Measurements from ENCODE around the gene RAB24.
"Not testable (repeated sequence)": the region's sequence is repeated elsewhere in the genome, so short reads cannot be mapped to it uniquely, and the experiment has no call there.

Gene RAB24

GRCh38 chr5:177343777-177344176 lies 40.3 kb upstream of the RAB24 start:
- no peaks in the 10 kb centered on the region for H3K9me3 ChIP-seq (ENCODE audit: control insufficient read depth in 5 of 5, low read length in 5 of 5)
- peaks cover 0 to 3% (median under 1%) of the 10 kb centered on the region in 5 donors for H3K4me1 ChIP-seq (ENCODE audit: control insufficient read depth in 5 of 5, insufficient read depth in 5 of 5, low read length in 5 of 5)
- no peak overlapping the region for H3K4me3 ChIP-seq (ENCODE audit: low read depth in 1 of 5, low read length in 5 of 5)
- H3K27ac ChIP-seq (ENCODE audit: low read depth, low read length): no peak overlapping the region
- no peaks in the 10 kb centered on the region for H3K27me3 ChIP-seq (ENCODE audit: control insufficient read depth in 5 of 5, insufficient read depth in 4 of 5, low read length in 5 of 5)
- H3K36me3 ChIP-seq (ENCODE audit: control insufficient read depth in 5 of 5, insufficient read depth in 5 of 5, low read length in 5 of 5): peaks cover 10 to 39% (median 20%) of the 10 kb centered on the region in 5 donors
- H3K9ac ChIP-seq (ENCODE audit: low read length in 5 of 5): no peak overlapping the region

GRCh38 chr5:177343000-177343399 lies 39.5 kb upstream of the RAB24 start:
- H3K36me3 ChIP-seq (ENCODE audit: control insufficient read depth in 5 of 5, insufficient read depth in 5 of 5, low read length in 5 of 5): peaks cover 10 to 47% (median 26%) of the 10 kb centered on the region in 5 donors
- H3K4me3 ChIP-seq (ENCODE audit: low read depth in 1 of 5, low read length in 5 of 5); H3K4me1 ChIP-seq (ENCODE audit: control insufficient read depth in 5 of 5, insufficient read depth in 5 of 5, low read length in 5 of 5): not testable (repeated sequence)

GRCh38 chr5:177339107-177339638 lies 35.7 kb upstream of the RAB24 start:
- H3K9ac ChIP-seq (ENCODE audit: low read length in 5 of 5): no peak overlapping the region
- no peak overlapping the region for H3K4me3 ChIP-seq (ENCODE audit: low read depth in 1 of 5, low read length in 5 of 5)
- H3K4me1 ChIP-seq (ENCODE audit: control insufficient read depth in 5 of 5, insufficient read depth in 5 of 5, low read length in 5 of 5): no peaks in the 10 kb centered on the region
- H3K27ac ChIP-seq (ENCODE audit: low read depth, low read length): no peak overlapping the region
- H3K36me3 ChIP-seq (ENCODE audit: control insufficient read depth in 5 of 5, insufficient read depth in 5 of 5, low read length in 5 of 5): peaks cover 6 to 70% (median 60%) of the 10 kb centered on the region in 5 donors
- H3K9me3 ChIP-seq (ENCODE audit: control insufficient read depth in 5 of 5, low read length in 5 of 5): no peaks in the 10 kb centered on the region
- H3K27me3 ChIP-seq (ENCODE audit: control insufficient read depth in 5 of 5, insufficient read depth in 4 of 5, low read length in 5 of 5): no peaks in the 10 kb centered on the region

More at GRCh38 chr5:177343000-177343399, 39.5 kb upstream of the RAB24 start:
- not testable (repeated sequence) for H3K27me3 ChIP-seq (ENCODE audit: control insufficient read depth in 5 of 5, insufficient read depth in 4 of 5, low read length in 5 of 5); H3K9ac ChIP-seq (ENCODE audit: low read length in 5 of 5); H3K27ac ChIP-seq (ENCODE audit: low read depth, low read length); H3K9me3 ChIP-seq (ENCODE audit: control insufficient read depth in 5 of 5, low read length in 5 of 5)

GRCh38 chr5:177338251-177339106 lies 35.0 kb upstream of the RAB24 start:
- H3K4me3 ChIP-seq (ENCODE audit: low read depth in 1 of 5, low read length in 5 of 5): no peak overlapping the region
- H3K27ac ChIP-seq (ENCODE audit: low read depth, low read length): no peak overlapping the region

GRCh38 chr5:177336603-177337494 lies 33.3 kb upstream of the RAB24 start:
- no peak overlapping the region for H3K9ac ChIP-seq (ENCODE audit: low read length in 5 of 5)
- no peaks in the 10 kb centered on the region for H3K9me3 ChIP-seq (ENCODE audit: control insufficient read depth in 5 of 5, low read length in 5 of 5)
- no peaks in the 10 kb centered on the region for H3K4me1 ChIP-seq (ENCODE audit: control insufficient read depth in 5 of 5, insufficient read depth in 5 of 5, low read length in 5 of 5)
- H3K27me3 ChIP-seq (ENCODE audit: control insufficient read depth in 5 of 5, insufficient read depth in 4 of 5, low read length in 5 of 5): no peaks in the 10 kb centered on the region
- H3K27ac ChIP-seq (ENCODE audit: low read depth, low read length): no peak overlapping the region
- no peak overlapping the region for H3K4me3 ChIP-seq (ENCODE audit: low read depth in 1 of 5, low read length in 5 of 5)
- H3K36me3 ChIP-seq (ENCODE audit: control insufficient read depth in 5 of 5, insufficient read depth in 5 of 5, low read length in 5 of 5): peaks cover 5 to 87% (median 77%) of the 10 kb centered on the region in 5 donors

More at GRCh38 chr5:177338251-177339106, 35.0 kb upstream of the RAB24 start:
- Histone ChIP-seq H3K9ac (ENCODE audit: low read length in 5 of 5) (no peak overlapping the region), H3K4me1 (ENCODE audit: control insufficient read depth in 5 of 5, insufficient read depth in 5 of 5, low read length in 5 of 5) (no peaks in the 10 kb centered on the region), H3K9me3 (ENCODE audit: control insufficient read depth in 5 of 5, low read length in 5 of 5) (no peaks in the 10 kb centered on the region), H3K36me3 (ENCODE audit: control insufficient read depth in 5 of 5, insufficient read depth in 5 of 5, low read length in 5 of 5) (peaks cover 6 to 75% (median 66%) of the 10 kb centered on the region in 5 donors), H3K27me3 (ENCODE audit: control insufficient read depth in 5 of 5, insufficient read depth in 4 of 5, low read length in 5 of 5) (no peaks in the 10 kb centered on the region)

GRCh38 chr5:177336112-177336511 lies 32.6 kb upstream of the RAB24 start:
- peaks cover 0 to 87% (median 80%) of the 10 kb centered on the region in 5 donors for H3K36me3 ChIP-seq (ENCODE audit: control insufficient read depth in 5 of 5, insufficient read depth in 5 of 5, low read length in 5 of 5)

GRCh38 chr5:177335701-177336065 lies 32.2 kb upstream of the RAB24 start:
- no peaks in the 10 kb centered on the region for H3K4me1 ChIP-seq (ENCODE audit: control insufficient read depth in 5 of 5, insufficient read depth in 5 of 5, low read length in 5 of 5)

More at GRCh38 chr5:177336112-177336511, 32.6 kb upstream of the RAB24 start:
- H3K27me3 ChIP-seq (ENCODE audit: control insufficient read depth in 5 of 5, insufficient read depth in 4 of 5, low read length in 5 of 5): no peaks in the 10 kb centered on the region
- no peak overlapping the region for H3K4me3 ChIP-seq (ENCODE audit: low read depth in 1 of 5, low read length in 5 of 5)
- H3K9me3 ChIP-seq (ENCODE audit: control insufficient read depth in 5 of 5, low read length in 5 of 5): no peaks in the 10 kb centered on the region
- no peak overlapping the region for H3K9ac ChIP-seq (ENCODE audit: low read length in 5 of 5)
- H3K27ac ChIP-seq (ENCODE audit: low read depth, low read length): no peak overlapping the region
- no peaks in the 10 kb centered on the region for H3K4me1 ChIP-seq (ENCODE audit: control insufficient read depth in 5 of 5, insufficient read depth in 5 of 5, low read length in 5 of 5)

GRCh38 chr5:177334781-177335700 lies 31.5 kb upstream of the RAB24 start:
- Histone ChIP-seq H3K9ac (ENCODE audit: low read length in 5 of 5) (no peak overlapping the region), H3K4me1 (ENCODE audit: control insufficient read depth in 5 of 5, insufficient read depth in 5 of 5, low read length in 5 of 5) (no peaks in the 10 kb centered on the region), H3K9me3 (ENCODE audit: control insufficient read depth in 5 of 5, low read length in 5 of 5) (no peaks in the 10 kb centered on the region), H3K4me3 (ENCODE audit: low read depth in 1 of 5, low read length in 5 of 5) (no peak overlapping the region), H3K27ac (ENCODE audit: low read depth, low read length) (no peak overlapping the region), H3K27me3 (ENCODE audit: control insufficient read depth in 5 of 5, insufficient read depth in 4 of 5, low read length in 5 of 5) (no peaks in the 10 kb centered on the region), H3K36me3 (ENCODE audit: control insufficient read depth in 5 of 5, insufficient read depth in 5 of 5, low read length in 5 of 5) (peaks cover 0 to 98% (median 90%) of the 10 kb centered on the region in 5 donors)

More at GRCh38 chr5:177335701-177336065, 32.2 kb upstream of the RAB24 start:
- Histone ChIP-seq H3K36me3 (ENCODE audit: control insufficient read depth in 5 of 5, insufficient read depth in 5 of 5, low read length in 5 of 5) (peaks cover 0 to 91% (median 84%) of the 10 kb centered on the region in 5 donors), H3K4me3 (ENCODE audit: low read depth in 1 of 5, low read length in 5 of 5) (no peak overlapping the region), H3K27ac (ENCODE audit: low read depth, low read length) (no peak overlapping the region), H3K27me3 (ENCODE audit: control insufficient read depth in 5 of 5, insufficient read depth in 4 of 5, low read length in 5 of 5) (no peaks in the 10 kb centered on the region), H3K9me3 (ENCODE audit: control insufficient read depth in 5 of 5, low read length in 5 of 5) (no peaks in the 10 kb centered on the region), H3K9ac (ENCODE audit: low read length in 5 of 5) (no peak overlapping the region)

GRCh38 chr5:177334155-177334551 lies 30.6 kb upstream of the RAB24 start:
- H3K4me1 ChIP-seq (ENCODE audit: control insufficient read depth in 5 of 5, insufficient read depth in 5 of 5, low read length in 5 of 5): no peaks in the 10 kb centered on the region
- H3K27ac ChIP-seq (ENCODE audit: low read depth, low read length): no peak overlapping the region
- H3K27me3 ChIP-seq (ENCODE audit: control insufficient read depth in 5 of 5, insufficient read depth in 4 of 5, low read length in 5 of 5): no peaks in the 10 kb centered on the region
- H3K9ac ChIP-seq (ENCODE audit: low read length in 5 of 5): no peak overlapping the region
- peaks cover 0 to 98% (median 90%) of the 10 kb centered on the region in 5 donors for H3K36me3 ChIP-seq (ENCODE audit: control insufficient read depth in 5 of 5, insufficient read depth in 5 of 5, low read length in 5 of 5)
- no peak overlapping the region for H3K4me3 ChIP-seq (ENCODE audit: low read depth in 1 of 5, low read length in 5 of 5)
- no peaks in the 10 kb centered on the region for H3K9me3 ChIP-seq (ENCODE audit: control insufficient read depth in 5 of 5, low read length in 5 of 5)
